ENCODE results near the gene SLC25A47.
"Not testable (repeated sequence)": the region's sequence is repeated elsewhere in the genome, so short reads cannot be mapped to it uniquely, and the experiment has no call there.

Gene SLC25A47

DNA sequence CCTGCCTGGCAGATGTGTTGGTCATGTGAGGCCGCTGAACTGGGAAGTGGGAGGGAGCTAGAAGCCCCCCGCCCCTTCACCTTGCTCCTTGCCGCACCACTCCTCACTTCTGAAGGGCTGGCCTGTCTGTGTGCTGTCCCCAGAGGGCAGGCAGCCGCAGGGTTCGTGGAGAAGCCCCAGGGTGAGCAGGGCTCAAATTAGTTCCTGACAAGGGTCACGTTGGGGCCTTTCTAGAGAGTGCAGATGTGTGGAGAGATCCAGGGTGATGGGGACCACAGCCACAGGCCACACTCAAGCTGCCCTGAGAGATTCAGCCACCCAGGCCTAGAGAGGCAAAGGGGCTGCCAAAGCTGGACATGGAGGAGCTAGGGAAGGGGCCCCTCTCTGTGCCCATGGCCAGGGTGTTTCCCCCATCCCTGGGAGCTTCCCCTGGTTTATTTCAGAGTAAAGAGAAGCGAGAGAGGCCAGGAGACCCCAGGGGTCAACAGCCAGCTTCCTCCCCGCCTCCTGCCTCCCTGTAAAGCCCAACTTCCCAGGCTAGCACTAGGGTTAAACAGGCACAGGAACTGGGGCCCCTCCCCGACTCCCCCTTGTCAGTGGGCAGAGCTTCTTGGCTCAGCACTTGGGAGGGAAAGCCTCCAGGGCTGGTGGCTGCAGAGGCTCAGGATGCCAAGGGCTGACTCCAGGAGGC is 33.1 kb upstream of the SLC25A47 start:
- in situ Hi-C loops (cut with MboI; ENCODE audit: low sequenced_read_pairs), result no loop called here

- in situ Hi-C loops (cut with MboI; ENCODE audit: low sequenced_read_pairs), result no loop called here
Observed at GRCh38 chr14:100290607-100291304, 32.4 kb upstream of the SLC25A47 start.

GRCh38 chr14:100291305-100292075 is 31.6 kb upstream of the SLC25A47 start:
- in situ Hi-C loops (cut with MboI; ENCODE audit: low sequenced_read_pairs), result no loop called here

GRCh38 chr14:100292301-100292775 is 30.8 kb upstream of the SLC25A47 start:
- in situ Hi-C loops (cut with MboI; ENCODE audit: low sequenced_read_pairs), result no loop called here

GRCh38 chr14:100292776-100293461 is 30.2 kb upstream of the SLC25A47 start:
- in situ Hi-C loops (cut with MboI; ENCODE audit: low sequenced_read_pairs), result no loop called here

DNA sequence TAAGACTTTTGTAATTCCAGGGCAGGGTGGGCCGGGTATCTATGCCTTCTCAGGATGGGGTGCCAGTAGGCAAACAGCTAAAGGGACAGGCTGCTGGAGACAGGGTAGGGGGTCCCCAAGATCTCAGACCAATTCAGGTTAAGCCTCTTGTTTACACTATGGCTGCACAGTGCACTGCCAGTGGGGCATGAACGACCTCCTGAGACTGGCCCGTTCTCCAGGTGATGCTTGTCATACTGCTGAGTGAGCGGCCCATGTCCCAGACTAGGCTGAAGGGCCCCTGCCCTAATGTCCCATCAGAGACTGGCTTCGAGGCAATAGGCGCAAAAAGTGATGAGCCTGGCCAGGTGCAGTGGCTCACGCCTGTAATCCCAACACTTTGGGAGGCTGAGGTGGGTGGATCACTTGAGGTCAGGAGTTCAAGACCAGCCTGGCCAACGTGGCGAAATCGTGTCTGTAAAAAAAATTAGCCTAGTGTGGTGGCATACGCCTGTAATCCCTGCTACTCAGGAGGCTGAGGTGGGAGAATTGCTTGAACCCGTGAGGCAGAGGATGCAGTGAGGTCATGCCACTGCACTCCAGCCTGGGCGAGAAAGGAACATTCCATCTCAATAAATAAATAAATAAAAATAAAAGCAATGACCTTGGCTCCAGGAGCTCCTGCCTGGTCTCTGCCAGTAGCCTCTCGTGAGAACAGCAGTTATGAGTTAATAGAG is 29.5 kb upstream of the SLC25A47 start:
- in situ Hi-C loops (cut with MboI; ENCODE audit: low sequenced_read_pairs), result no loop called here

DNA sequence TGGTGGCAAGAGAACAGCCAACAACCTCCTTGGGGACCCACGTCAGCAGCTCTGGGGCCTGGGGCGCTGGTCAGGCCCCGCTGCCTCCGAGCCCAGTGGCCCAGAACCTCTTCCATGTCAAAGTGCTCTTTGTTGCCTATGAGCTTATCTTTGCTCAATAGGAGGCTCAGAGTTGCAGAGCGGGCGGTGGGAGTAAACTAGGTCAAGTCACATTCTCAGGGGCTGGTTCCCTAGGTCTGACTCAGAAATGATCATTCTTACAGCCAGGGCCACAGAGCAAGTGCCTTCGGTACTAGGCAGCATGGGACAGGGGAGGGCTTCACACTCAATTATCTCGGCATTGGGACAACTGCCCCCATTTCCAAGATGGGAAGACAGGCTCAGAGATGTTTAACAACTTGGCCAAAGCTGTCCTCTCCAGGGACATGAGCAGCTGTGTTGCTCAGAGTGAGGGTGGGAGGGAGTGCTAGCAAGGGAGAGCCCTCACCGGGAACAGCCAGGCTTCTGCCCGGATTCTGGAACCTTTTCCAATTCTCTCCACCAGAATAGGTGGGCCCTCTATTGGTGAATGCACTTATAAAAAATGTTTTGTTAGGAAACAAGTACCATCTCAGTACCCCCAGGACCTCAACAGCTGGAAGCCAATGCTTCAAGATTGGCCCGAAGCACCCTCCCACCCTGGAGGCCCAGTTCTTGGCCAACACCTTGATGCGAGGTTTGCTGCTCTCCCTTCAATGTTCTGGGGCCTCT is 28.8 kb upstream of the SLC25A47 start:
- in situ Hi-C loops (cut with MboI; ENCODE audit: low sequenced_read_pairs), result no loop called here

- in situ Hi-C loops (cut with MboI; ENCODE audit: low sequenced_read_pairs), result no loop called here
Observed at GRCh38 chr14:100294963-100295330, 28.2 kb upstream of the SLC25A47 start.

GRCh38 chr14:100295376-100296105 is 27.6 kb upstream of the SLC25A47 start:
- in situ Hi-C loops (cut with MboI; ENCODE audit: low sequenced_read_pairs), result no loop called here

- in situ Hi-C loops (cut with MboI; ENCODE audit: low sequenced_read_pairs), result no loop called here
Observed at GRCh38 chr14:100296106-100296651, 27.0 kb upstream of the SLC25A47 start.

DNA sequence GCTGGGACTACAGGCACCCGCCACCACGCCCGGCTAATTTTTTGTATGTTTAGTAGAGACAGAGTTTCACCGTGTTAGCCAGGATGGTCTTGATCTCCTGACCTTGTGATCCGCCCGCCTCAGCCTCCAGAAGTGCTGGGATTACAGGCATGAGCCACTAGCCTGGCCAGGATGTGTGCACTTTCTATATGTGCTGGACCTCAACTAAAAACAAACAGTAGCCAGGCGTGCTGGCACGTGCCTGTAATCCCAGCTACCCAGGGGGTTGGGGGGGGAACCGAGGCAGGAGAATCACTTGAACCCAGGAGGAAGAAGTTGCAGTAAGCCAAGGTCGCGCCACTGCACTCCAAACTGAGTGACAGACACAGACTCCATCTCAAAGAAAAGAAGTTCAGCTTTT is 26.4 kb upstream of the SLC25A47 start:
- in situ Hi-C loops (cut with MboI; ENCODE audit: low sequenced_read_pairs), result not testable (repeated sequence)

DNA sequence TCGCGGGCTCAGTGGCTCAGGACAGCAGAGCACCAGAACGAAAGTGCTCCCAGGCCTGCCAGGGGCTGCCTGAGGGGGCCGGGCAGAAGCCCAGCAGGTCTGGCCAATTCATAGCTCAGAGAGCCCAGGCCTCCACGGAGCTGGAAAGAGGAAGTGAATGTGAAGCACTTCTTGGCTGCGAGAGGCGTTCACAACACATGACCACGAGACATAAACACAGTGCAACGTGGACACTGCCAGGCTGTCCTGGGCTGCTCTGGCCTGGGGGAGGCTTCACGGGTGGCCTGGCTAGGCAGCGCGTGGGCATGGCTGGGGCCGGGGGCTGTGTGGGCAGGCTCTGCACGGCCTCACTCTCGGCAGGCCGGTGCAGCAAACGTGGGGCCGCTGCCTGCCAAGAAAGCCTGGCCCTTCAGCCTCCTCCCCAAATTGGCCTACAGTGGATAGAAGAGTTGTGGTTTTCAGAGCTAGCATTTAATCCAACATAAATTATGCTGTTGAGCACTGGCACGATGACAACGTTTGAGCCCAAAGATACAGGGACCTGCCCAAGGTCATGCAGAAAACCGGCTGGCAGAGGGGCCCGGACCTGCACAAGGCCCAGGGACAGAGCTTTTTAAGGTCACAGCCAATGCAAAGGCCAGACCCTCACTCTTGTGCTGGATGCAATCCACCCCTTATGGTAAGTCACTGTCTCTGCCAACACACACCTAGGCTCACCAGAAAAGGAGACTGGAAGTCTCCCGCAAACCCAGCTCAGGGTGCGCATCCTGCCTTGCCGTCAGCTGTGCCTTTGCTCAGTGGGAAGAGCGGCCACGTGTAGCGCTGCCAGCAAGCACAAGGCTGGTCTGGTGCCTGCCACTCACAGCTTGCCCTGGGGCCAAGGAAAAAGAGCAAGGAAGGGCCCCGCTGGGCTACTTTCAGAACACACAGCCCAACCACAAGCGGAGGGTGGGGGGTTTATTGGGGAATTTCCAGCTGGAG is 25.5 kb upstream of the SLC25A47 start:
- in situ Hi-C loops (cut with MboI; ENCODE audit: low sequenced_read_pairs), result no loop called here

DNA sequence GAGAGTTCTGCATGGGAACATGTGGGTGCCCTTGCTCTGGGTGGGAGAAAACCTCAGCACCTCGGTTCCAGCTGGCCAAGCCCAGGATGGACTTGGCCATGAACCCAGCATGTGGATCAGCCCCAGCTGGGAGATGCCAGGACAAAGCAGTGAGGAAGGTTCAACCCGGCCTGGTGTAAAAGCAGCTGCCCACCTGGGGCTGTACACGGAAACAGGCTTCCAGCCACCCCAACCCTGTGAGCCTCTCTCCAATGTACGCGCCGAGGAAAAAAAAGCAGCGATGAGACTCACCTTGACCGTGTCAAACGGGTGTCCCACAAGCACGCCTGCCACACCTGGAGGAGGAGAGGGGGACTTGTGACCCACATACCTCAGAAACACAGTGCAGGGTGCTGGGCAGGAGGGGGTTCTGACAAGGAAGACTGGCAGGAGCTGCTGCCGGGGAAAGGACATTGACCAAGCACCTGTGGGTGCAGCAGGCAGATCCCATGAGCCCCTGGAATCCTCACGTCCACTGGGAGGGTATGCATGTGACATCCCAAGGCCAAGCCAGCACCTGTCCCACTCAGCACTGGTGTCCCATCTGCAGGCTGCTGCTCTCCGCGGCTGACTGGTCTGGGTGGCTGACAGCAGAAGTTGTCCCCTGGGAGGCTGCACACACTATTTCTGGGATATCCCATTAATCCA is 24.4 kb upstream of the SLC25A47 start:
- in situ Hi-C loops (cut with MboI; ENCODE audit: low sequenced_read_pairs), result no loop called here

DNA sequence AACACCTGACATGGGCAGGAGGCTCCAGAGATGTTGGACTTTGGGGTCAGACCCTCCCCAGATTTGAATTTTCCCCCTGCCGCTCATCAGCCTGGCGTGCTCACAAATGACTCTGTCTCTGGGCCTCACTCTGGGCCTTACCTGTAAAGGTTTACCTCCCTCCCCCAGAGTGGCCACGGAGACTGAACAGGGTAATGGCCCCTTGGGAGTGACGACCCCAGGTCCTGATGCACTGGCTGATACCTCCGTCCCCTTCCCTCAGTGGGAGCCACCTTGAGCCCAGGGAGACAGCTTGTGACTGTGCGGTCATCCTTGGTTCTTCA is 23.9 kb upstream of the SLC25A47 start:
- in situ Hi-C loops (cut with MboI; ENCODE audit: low sequenced_read_pairs), result no loop called here

DNA sequence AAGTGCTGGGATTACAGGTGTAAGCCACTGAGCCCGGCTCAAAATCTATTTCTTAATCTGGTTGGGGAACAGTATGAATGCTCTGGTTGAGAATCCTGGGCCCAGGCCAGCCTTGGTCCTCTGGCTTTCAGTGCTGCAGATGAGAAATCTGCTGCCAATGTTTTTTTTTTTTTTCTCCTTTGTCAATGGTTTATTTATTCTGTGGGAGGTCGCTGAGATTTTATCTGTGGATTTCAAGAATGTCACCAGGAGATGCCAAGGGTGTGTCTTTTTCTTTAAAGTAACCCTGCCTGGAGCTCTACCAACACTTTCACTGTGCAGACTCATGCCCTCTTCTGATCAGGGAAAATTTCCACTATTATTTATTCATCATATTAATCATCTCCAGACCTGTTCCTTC is 20.5 kb upstream of the SLC25A47 start:
- in situ Hi-C loops (cut with MboI; ENCODE audit: low sequenced_read_pairs), result no loop called here

- in situ Hi-C loops (cut with MboI; ENCODE audit: low sequenced_read_pairs), result no loop called here
Observed at GRCh38 chr14:100303179-100303578, 20.0 kb upstream of the SLC25A47 start.

DNA sequence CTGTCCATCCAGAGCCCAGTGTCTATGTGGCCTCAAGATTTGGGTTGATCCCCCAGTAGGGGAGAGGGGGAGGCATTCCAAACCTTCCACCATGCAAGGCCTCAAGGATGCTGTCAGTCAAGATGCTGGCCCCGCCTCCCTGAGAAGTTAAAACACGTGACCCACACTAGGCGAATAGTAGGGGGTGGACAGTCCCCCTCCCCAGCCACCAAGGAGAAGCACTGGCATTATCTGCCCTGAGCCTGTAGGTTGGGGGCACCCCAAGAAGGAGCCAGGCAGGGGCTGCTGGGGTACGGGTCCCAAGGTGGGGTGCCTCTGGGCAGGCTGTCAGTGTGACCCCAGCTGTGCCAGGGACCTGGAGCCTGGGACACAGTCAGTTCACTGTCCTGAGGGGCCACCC is 19.2 kb upstream of the SLC25A47 start:
- in situ Hi-C loops (cut with MboI; ENCODE audit: low sequenced_read_pairs), result no loop called here
